ENCODE measurements around the gene ZEB1. TPM values are rescaled to one million over a fixed set of nuclear protein-coding genes. Genes with fewer than 3 reads are reported as not detected.
A peak's percentile ranks its signal among the peaks of the same experiment; 100 is the strongest.
"Not testable (repeated sequence)": the region's sequence is repeated elsewhere in the genome, so short reads cannot be mapped to it uniquely, and the experiment has no call there.

The ZEB1 gene
- total RNA-seq, 2 donors from 2014 or later = 45.4 to 52.5 TPM

- Mint-ChIP-seq H3K4me3 (no peak overlapping the region), H3K4me1 (ENCODE audit: low read depth) (peaks cover 13% of the 10 kb centered on the region), H3K36me3 (ENCODE audit: insufficient read depth in 2 of 2) (peaks cover 0 to 11% of the 10 kb centered on the region in 2 donors), H3K9me3 (no peaks in the 10 kb centered on the region), H3K27ac (no peak overlapping the region), H3K27me3 (ENCODE audit: low read depth) (no peaks in the 10 kb centered on the region)
- no peak for ATAC-seq (replicated peaks in 1 of 2)
- no peak for DNase-seq
Measured at GRCh38 chr10:31359979-31360378, 41.0 kb downstream of the ZEB1 start.

- H3K4me3 Mint-ChIP-seq; H3K27ac Mint-ChIP-seq; H3K4me1 Mint-ChIP-seq (ENCODE audit: low read depth); ATAC-seq (replicated peaks in 1 of 2); DNase-seq; H3K27me3 Mint-ChIP-seq (ENCODE audit: low read depth); H3K9me3 Mint-ChIP-seq: not testable (repeated sequence)
- H3K36me3 Mint-ChIP-seq (ENCODE audit: insufficient read depth in 2 of 2) = peaks cover 0 to 11% of the 10 kb centered on the region in 2 donors
Measured at GRCh38 chr10:31361475-31361874, 42.5 kb downstream of the ZEB1 start.

GRCh38 chr10:31362023-31362641, 43.1 kb downstream of the ZEB1 start:
- no peak for DNase-seq
- Mint-ChIP-seq H3K9me3 (no peaks in the 10 kb centered on the region), H3K4me1 (ENCODE audit: low read depth) (peaks cover 6% of the 10 kb centered on the region), H3K4me3 (no peak overlapping the region), H3K36me3 (ENCODE audit: insufficient read depth in 2 of 2) (peaks cover 0 to 11% of the 10 kb centered on the region in 2 donors), H3K27ac (no peak overlapping the region), H3K27me3 (ENCODE audit: low read depth) (no peaks in the 10 kb centered on the region)
- no peak for ATAC-seq (replicated peaks in 1 of 2)

GRCh38 chr10:31363696-31364095, 44.7 kb downstream of the ZEB1 start:
- H3K27ac Mint-ChIP-seq; ATAC-seq (replicated peaks in 1 of 2): not testable (repeated sequence)

GRCh38 chr10:31364238-31364637, 45.2 kb downstream of the ZEB1 start:
- not testable (repeated sequence) for ATAC-seq (replicated peaks in 1 of 2); H3K27ac Mint-ChIP-seq; H3K9me3 Mint-ChIP-seq; H3K27me3 Mint-ChIP-seq (ENCODE audit: low read depth); H3K4me3 Mint-ChIP-seq; H3K4me1 Mint-ChIP-seq (ENCODE audit: low read depth); DNase-seq
- peaks cover 0 to 11% of the 10 kb centered on the region in 2 donors for H3K36me3 Mint-ChIP-seq (ENCODE audit: insufficient read depth in 2 of 2)

More at GRCh38 chr10:31363696-31364095, 44.7 kb downstream of the ZEB1 start:
- H3K4me1 Mint-ChIP-seq (ENCODE audit: low read depth); H3K4me3 Mint-ChIP-seq; DNase-seq; H3K27me3 Mint-ChIP-seq (ENCODE audit: low read depth); H3K9me3 Mint-ChIP-seq: not testable (repeated sequence)
- peaks cover 0 to 11% of the 10 kb centered on the region in 2 donors for H3K36me3 Mint-ChIP-seq (ENCODE audit: insufficient read depth in 2 of 2)

- H3K4me1 Mint-ChIP-seq (ENCODE audit: low read depth) = peaks cover 22% of the 10 kb centered on the region
- no peak for DNase-seq
Measured at GRCh38 chr10:31366703-31367102, 47.7 kb downstream of the ZEB1 start.

GRCh38 chr10:31368724-31369123, 49.7 kb downstream of the ZEB1 start:
- no peaks in the 10 kb centered on the region for H3K9me3 Mint-ChIP-seq
- H3K4me1 Mint-ChIP-seq (ENCODE audit: low read depth) = peaks cover 28% of the 10 kb centered on the region
- ATAC-seq (replicated peaks in 1 of 2) = no peak
- no peak for DNase-seq
- no peak overlapping the region for H3K4me3 Mint-ChIP-seq
- H3K27ac Mint-ChIP-seq = no peak overlapping the region
- H3K36me3 Mint-ChIP-seq (ENCODE audit: insufficient read depth in 2 of 2) = no peaks in the 10 kb centered on the region
- H3K27me3 Mint-ChIP-seq (ENCODE audit: low read depth) = no peaks in the 10 kb centered on the region

More at GRCh38 chr10:31366703-31367102, 47.7 kb downstream of the ZEB1 start:
- no peaks in the 10 kb centered on the region for H3K27me3 Mint-ChIP-seq (ENCODE audit: low read depth)
- H3K9me3 Mint-ChIP-seq = no peaks in the 10 kb centered on the region
- H3K36me3 Mint-ChIP-seq (ENCODE audit: insufficient read depth in 2 of 2) = peaks cover 0 to 8% of the 10 kb centered on the region in 2 donors
- no peak for ATAC-seq (replicated peaks in 1 of 2)
- H3K4me3 Mint-ChIP-seq = no peak overlapping the region
- peak overlapping the region; percentile 71 for H3K27ac Mint-ChIP-seq

- no peak overlapping the region for H3K4me3 Mint-ChIP-seq
- H3K27ac Mint-ChIP-seq = no peak overlapping the region
- DNase-seq (no peak), ATAC-seq (replicated peaks in 1 of 2) (no peak)
- no peaks in the 10 kb centered on the region for H3K27me3 Mint-ChIP-seq (ENCODE audit: low read depth)
- H3K4me1 Mint-ChIP-seq (ENCODE audit: low read depth) = peaks cover 32% of the 10 kb centered on the region
- H3K9me3 Mint-ChIP-seq = no peaks in the 10 kb centered on the region
- no peaks in the 10 kb centered on the region for H3K36me3 Mint-ChIP-seq (ENCODE audit: insufficient read depth in 2 of 2)
Measured at GRCh38 chr10:31372439-31372838, 53.4 kb downstream of the ZEB1 start.

- ATAC-seq (replicated peaks in 1 of 2) (no peak), DNase-seq (no peak)
- Mint-ChIP-seq H3K4me1 (ENCODE audit: low read depth) (peaks cover 29% of the 10 kb centered on the region), H3K36me3 (ENCODE audit: insufficient read depth in 2 of 2) (no peaks in the 10 kb centered on the region), H3K9me3 (no peaks in the 10 kb centered on the region), H3K27ac (no peak overlapping the region), H3K4me3 (no peak overlapping the region), H3K27me3 (ENCODE audit: low read depth) (no peaks in the 10 kb centered on the region)
Measured at GRCh38 chr10:31374146-31374696, 55.2 kb downstream of the ZEB1 start.

GRCh38 chr10:31381171-31381570, 62.2 kb downstream of the ZEB1 start:
- H3K36me3 Mint-ChIP-seq (ENCODE audit: insufficient read depth in 2 of 2) = no peaks in the 10 kb centered on the region
- H3K9me3 Mint-ChIP-seq = no peaks in the 10 kb centered on the region
- H3K27ac Mint-ChIP-seq = no peak overlapping the region
- H3K4me1 Mint-ChIP-seq (ENCODE audit: low read depth) = peaks cover 27% of the 10 kb centered on the region
- no peaks in the 10 kb centered on the region for H3K27me3 Mint-ChIP-seq (ENCODE audit: low read depth)
- no peak for DNase-seq
- ATAC-seq (replicated peaks in 1 of 2) = no peak
- H3K4me3 Mint-ChIP-seq = no peak overlapping the region

GRCh38 chr10:31381766-31382316, 62.8 kb downstream of the ZEB1 start:
- ATAC-seq (replicated peaks in 1 of 2) (no peak), DNase-seq (no peak)
- peaks cover 27% of the 10 kb centered on the region for H3K4me1 Mint-ChIP-seq (ENCODE audit: low read depth)
- H3K36me3 Mint-ChIP-seq (ENCODE audit: insufficient read depth in 2 of 2) = no peaks in the 10 kb centered on the region
- no peaks in the 10 kb centered on the region for H3K9me3 Mint-ChIP-seq
- no peak overlapping the region for H3K27ac Mint-ChIP-seq
- no peaks in the 10 kb centered on the region for H3K27me3 Mint-ChIP-seq (ENCODE audit: low read depth)
- H3K4me3 Mint-ChIP-seq = no peak overlapping the region

- H3K4me3 Mint-ChIP-seq = no peak overlapping the region
- no peaks in the 10 kb centered on the region for H3K9me3 Mint-ChIP-seq
- no peaks in the 10 kb centered on the region for H3K27me3 Mint-ChIP-seq (ENCODE audit: low read depth)
- DNase-seq (no peak), ATAC-seq (replicated peaks in 1 of 2) (peak in 1 of 2 donors; percentile 44)
- peaks cover 0 to 3% of the 10 kb centered on the region in 2 donors for H3K36me3 Mint-ChIP-seq (ENCODE audit: insufficient read depth in 2 of 2)
- H3K4me1 Mint-ChIP-seq (ENCODE audit: low read depth) = peaks cover 32% of the 10 kb centered on the region
- no peak overlapping the region for H3K27ac Mint-ChIP-seq
Measured at GRCh38 chr10:31383810-31384588, 65.0 kb downstream of the ZEB1 start.

- no peaks in the 10 kb centered on the region for H3K27me3 Mint-ChIP-seq (ENCODE audit: low read depth)
- peak overlapping the region; percentile 38 for H3K27ac Mint-ChIP-seq
- ATAC-seq (replicated peaks in 1 of 2) (no peak), DNase-seq (no peak)
- H3K4me3 Mint-ChIP-seq = no peak overlapping the region
- H3K36me3 Mint-ChIP-seq (ENCODE audit: insufficient read depth in 2 of 2) = peaks cover 0 to 5% of the 10 kb centered on the region in 2 donors
- H3K9me3 Mint-ChIP-seq = no peaks in the 10 kb centered on the region
- peaks cover 32% of the 10 kb centered on the region for H3K4me1 Mint-ChIP-seq (ENCODE audit: low read depth)
Measured at GRCh38 chr10:31384589-31384949, 65.6 kb downstream of the ZEB1 start.

All from activated T-cell treated with anti-CD3 and anti-CD28 coated beads, Interleukin-2, amount 50 U/mL, for 72 hours (primary cell).